ENCODE data around the gene ATP10B. TPM values are rescaled to one million over a fixed set of nuclear protein-coding genes. Genes with fewer than 3 reads are reported as not detected.

The ATP10B gene
- total RNA-seq, 1 donor: not detected

- no peak for TF ChIP-seq CTCF (IDR thresholded peaks at IDR 0.05; ENCODE audit: insufficient read depth, low read length)
- H3K4me3 ChIP-seq (ENCODE audit: low read depth, low read length): no peak overlapping the region
- DNase-seq (ENCODE audit: low read depth): no peak
Measured at GRCh38 chr5:160635663-160636062, 216.3 kb downstream of the ATP10B start.

GRCh38 chr5:160635046-160635445 is 217.0 kb downstream of the ATP10B start:
- H3K4me3 ChIP-seq (ENCODE audit: low read depth, low read length): no peak overlapping the region
- TF ChIP-seq CTCF (IDR thresholded peaks at IDR 0.05; ENCODE audit: insufficient read depth, low read length): no peak
- DNase-seq (ENCODE audit: low read depth): no peak

- no peak for DNase-seq (ENCODE audit: low read depth)
- H3K4me3 ChIP-seq (ENCODE audit: low read depth, low read length): no peak overlapping the region
- TF ChIP-seq CTCF (IDR thresholded peaks at IDR 0.05; ENCODE audit: insufficient read depth, low read length): no peak
Measured at GRCh38 chr5:160629003-160629402, 223.0 kb downstream of the ATP10B start.

GRCh38 chr5:160628619-160628968 is 223.4 kb downstream of the ATP10B start:
- no peak for DNase-seq (ENCODE audit: low read depth)
- TF ChIP-seq CTCF (IDR thresholded peaks at IDR 0.05; ENCODE audit: insufficient read depth, low read length): no peak
- no peak overlapping the region for H3K4me3 ChIP-seq (ENCODE audit: low read depth, low read length)

- no peak for DNase-seq (ENCODE audit: low read depth)
- no peak for TF ChIP-seq CTCF (IDR thresholded peaks at IDR 0.05; ENCODE audit: insufficient read depth, low read length)
Measured at GRCh38 chr5:160627921-160628618, 223.9 kb downstream of the ATP10B start.

GRCh38 chr5:160626322-160626721 is 225.7 kb downstream of the ATP10B start:
- H3K4me3 ChIP-seq (ENCODE audit: low read depth, low read length): no peak overlapping the region
- no peak for DNase-seq (ENCODE audit: low read depth)
- TF ChIP-seq CTCF (IDR thresholded peaks at IDR 0.05; ENCODE audit: insufficient read depth, low read length): no peak

More at GRCh38 chr5:160627921-160628618, 223.9 kb downstream of the ATP10B start:
- no peak overlapping the region for H3K4me3 ChIP-seq (ENCODE audit: low read depth, low read length)

- no peak overlapping the region for H3K4me3 ChIP-seq (ENCODE audit: low read depth, low read length)
- no peak for TF ChIP-seq CTCF (IDR thresholded peaks at IDR 0.05; ENCODE audit: insufficient read depth, low read length)
- DNase-seq (ENCODE audit: low read depth): no peak
Measured at GRCh38 chr5:160621526-160621925, 230.5 kb downstream of the ATP10B start.

Data from fibroblast of the aortic adventitia (primary cell).